Prostate gland (tissue), 2 donors: ENCODE data around the gene ADAMTS17.

Experiments used
- POLR2A ChIP-seq: fragments of 450-650 bp; IDR thresholded peaks from one replicate; pipeline ENCODE4 v1.6.1; 2016; ENCODE audit warnings: antibody characterized with exemption, mild to moderate bottlenecking
- POLR2AphosphoS5 ChIP-seq: sonication (generic); formaldehyde crosslinking; IDR thresholded peaks from one replicate; pipeline ENCODE4 v1.6.1; 2017; ENCODE audit warnings: antibody characterized with exemption
- TF ChIP-seq, protein P1 (sequence below), 4 experiments: fragments of 200-600 bp in 2 of 4; fragments of 450-650 bp in 2 of 4; sonication (generic) in 2 of 4; IDR thresholded peaks; 1 replicate in 3 of 4; 2 replicates in 1 of 4; pipeline ENCODE4 v1.5.1; 2016 to 2019; ENCODE audit warnings: antibody characterized with exemption in 4 of 4, mild to moderate bottlenecking in 2 of 4, moderate library complexity in 2 of 4

DNA sequence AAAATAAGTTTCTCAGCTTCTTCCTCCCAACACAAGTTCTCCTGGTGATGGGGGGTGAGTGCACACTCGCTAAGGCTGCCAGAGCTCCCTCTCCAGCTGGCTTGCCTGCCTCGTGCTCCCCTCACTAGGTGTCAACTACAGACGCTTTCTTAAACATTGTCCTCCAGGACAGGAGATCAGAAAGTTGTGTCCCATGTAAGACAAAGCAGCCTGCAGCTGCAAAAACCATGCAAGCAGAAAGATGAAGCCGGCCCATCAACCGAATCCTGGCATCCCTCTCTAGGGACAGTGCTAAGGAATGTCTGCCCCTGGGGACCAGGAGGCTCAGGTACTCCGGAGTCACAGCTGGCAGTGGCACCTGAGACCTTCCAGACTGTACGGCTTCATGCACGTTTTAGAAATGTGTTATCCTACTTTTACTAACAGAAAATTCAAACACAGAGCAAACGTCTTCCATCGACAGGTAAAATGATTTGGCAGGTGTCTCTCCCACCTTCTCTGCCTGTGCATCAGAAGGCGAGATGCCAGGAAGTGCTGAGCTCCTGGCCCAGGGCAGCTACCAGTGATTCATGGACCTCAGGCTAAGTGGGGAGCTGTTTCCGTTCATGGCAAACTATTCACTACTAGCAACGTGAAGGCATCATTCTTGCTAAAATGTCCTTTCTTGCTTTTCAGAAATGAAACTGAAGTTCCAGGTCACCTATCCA lies 246.1 kb downstream of the ADAMTS17 start:
- TF ChIP-seq, protein P1, sequence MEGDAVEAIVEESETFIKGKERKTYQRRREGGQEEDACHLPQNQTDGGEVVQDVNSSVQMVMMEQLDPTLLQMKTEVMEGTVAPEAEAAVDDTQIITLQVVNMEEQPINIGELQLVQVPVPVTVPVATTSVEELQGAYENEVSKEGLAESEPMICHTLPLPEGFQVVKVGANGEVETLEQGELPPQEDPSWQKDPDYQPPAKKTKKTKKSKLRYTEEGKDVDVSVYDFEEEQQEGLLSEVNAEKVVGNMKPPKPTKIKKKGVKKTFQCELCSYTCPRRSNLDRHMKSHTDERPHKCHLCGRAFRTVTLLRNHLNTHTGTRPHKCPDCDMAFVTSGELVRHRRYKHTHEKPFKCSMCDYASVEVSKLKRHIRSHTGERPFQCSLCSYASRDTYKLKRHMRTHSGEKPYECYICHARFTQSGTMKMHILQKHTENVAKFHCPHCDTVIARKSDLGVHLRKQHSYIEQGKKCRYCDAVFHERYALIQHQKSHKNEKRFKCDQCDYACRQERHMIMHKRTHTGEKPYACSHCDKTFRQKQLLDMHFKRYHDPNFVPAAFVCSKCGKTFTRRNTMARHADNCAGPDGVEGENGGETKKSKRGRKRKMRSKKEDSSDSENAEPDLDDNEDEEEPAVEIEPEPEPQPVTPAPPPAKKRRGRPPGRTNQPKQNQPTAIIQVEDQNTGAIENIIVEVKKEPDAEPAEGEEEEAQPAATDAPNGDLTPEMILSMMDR (IDR thresholded peaks at IDR 0.05), result no peak
- TF ChIP-seq POLR2AphosphoS5, result no peak
- no peak for TF ChIP-seq POLR2A
